Endothelial cell (in vitro differentiated cells): ENCODE results near the gene BICDL2. TPM values are rescaled to one million over a fixed set of nuclear protein-coding genes. Genes with fewer than 3 reads are reported as not detected.

Source experiments
- DNase-seq: peaks from one replicate; pipeline ENCODE4 v3.0.0; 2021; ENCODE audit warnings: low spot score
- H3K27ac Mint-ChIP-seq: one replicate; pipeline ENCODE4 v1.8.0; 2021; ENCODE audit warnings: mixed read lengths, inconsistent platforms; ENCODE audit not compliant: unreplicated experiment
- H3K27me3 Mint-ChIP-seq: one replicate; pipeline ENCODE4 v1.8.0; 2021; ENCODE audit warnings: mild to moderate bottlenecking, moderate library complexity, mixed read lengths, inconsistent platforms; ENCODE audit not compliant: unreplicated experiment
- H3K36me3 Mint-ChIP-seq: one replicate; pipeline ENCODE4 v1.8.0; 2021; ENCODE audit warnings: mild to moderate bottlenecking, low read depth, mixed read lengths, inconsistent platforms; ENCODE audit not compliant: unreplicated experiment
- H3K4me1 Mint-ChIP-seq: one replicate; pipeline ENCODE4 v1.8.0; 2021; ENCODE audit warnings: mild to moderate bottlenecking, mixed read lengths, inconsistent platforms; ENCODE audit not compliant: unreplicated experiment
- H3K4me3 Mint-ChIP-seq: one replicate; pipeline ENCODE4 v1.8.0; 2021; ENCODE audit warnings: mild to moderate bottlenecking, mixed read lengths, inconsistent platforms; ENCODE audit not compliant: unreplicated experiment
- H3K9me3 Mint-ChIP-seq: one replicate; pipeline ENCODE4 v1.8.0; 2021; ENCODE audit warnings: mixed read lengths, inconsistent platforms; ENCODE audit not compliant: unreplicated experiment
- total RNA-seq: library from RNA; stranded (reverse); fragmentation: NEBNext Ultra II Directional; extraction: Animal tissue kit (Norgen Biotek cat#: 25700); gene quantifications from one replicate; pipeline ENCODE4 v1.2.1, GENCODE V29; 2021; ENCODE audit not compliant: unreplicated experiment
- TF ChIP-seq, protein P1 (sequence below): fragments of 200-600 bp; sonication (generic); IDR thresholded peaks from one replicate; pipeline ENCODE4 v1.5.0; 2021; ENCODE audit warnings: antibody characterized with exemption; ENCODE audit not compliant: unreplicated experiment

Gene BICDL2
- total RNA-seq, 1 donor from 2014 or later: 0.13 TPM

DNA sequence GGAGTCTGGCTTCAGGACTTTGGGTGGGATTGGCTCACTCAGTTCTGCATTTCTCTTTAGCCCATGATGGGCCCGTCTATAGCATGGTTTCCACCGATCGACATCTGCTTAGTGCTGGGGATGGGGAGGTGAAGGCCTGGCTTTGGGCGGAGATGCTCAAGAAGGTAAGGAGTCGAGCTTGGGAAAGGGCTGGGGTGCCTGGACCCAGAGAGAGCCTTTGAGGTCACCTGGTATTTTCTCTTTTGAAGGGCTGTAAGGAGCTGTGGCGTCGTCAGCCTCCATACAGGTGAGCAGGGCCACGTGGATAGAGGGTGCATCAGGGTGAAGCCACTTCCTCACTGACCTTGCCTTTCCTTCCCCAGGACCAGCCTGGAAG is 10.8 kb downstream of the BICDL2 start:
- no peak overlapping the region for H3K27ac Mint-ChIP-seq
- H3K36me3 Mint-ChIP-seq: peaks cover 6% of the 10 kb centered on the region
- no peaks in the 10 kb centered on the region for H3K9me3 Mint-ChIP-seq
- no peak overlapping the region for H3K4me3 Mint-ChIP-seq
- peaks cover 22% of the 10 kb centered on the region for H3K4me1 Mint-ChIP-seq
- TF ChIP-seq, protein P1, sequence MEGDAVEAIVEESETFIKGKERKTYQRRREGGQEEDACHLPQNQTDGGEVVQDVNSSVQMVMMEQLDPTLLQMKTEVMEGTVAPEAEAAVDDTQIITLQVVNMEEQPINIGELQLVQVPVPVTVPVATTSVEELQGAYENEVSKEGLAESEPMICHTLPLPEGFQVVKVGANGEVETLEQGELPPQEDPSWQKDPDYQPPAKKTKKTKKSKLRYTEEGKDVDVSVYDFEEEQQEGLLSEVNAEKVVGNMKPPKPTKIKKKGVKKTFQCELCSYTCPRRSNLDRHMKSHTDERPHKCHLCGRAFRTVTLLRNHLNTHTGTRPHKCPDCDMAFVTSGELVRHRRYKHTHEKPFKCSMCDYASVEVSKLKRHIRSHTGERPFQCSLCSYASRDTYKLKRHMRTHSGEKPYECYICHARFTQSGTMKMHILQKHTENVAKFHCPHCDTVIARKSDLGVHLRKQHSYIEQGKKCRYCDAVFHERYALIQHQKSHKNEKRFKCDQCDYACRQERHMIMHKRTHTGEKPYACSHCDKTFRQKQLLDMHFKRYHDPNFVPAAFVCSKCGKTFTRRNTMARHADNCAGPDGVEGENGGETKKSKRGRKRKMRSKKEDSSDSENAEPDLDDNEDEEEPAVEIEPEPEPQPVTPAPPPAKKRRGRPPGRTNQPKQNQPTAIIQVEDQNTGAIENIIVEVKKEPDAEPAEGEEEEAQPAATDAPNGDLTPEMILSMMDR: no peak
- no peak for DNase-seq
- peaks cover 23% of the 10 kb centered on the region for H3K27me3 Mint-ChIP-seq

GRCh38 chr16:3025032-3026002 is 11.4 kb downstream of the BICDL2 start:
- no peaks in the 10 kb centered on the region for H3K9me3 Mint-ChIP-seq
- H3K36me3 Mint-ChIP-seq: peaks cover 6% of the 10 kb centered on the region
- H3K27ac Mint-ChIP-seq: no peak overlapping the region
- peaks cover 22% of the 10 kb centered on the region for H3K27me3 Mint-ChIP-seq
- peak overlapping the region; percentile 15 for H3K4me3 Mint-ChIP-seq
- TF ChIP-seq, protein P1: no peak
- DNase-seq: no peak
- H3K4me1 Mint-ChIP-seq: peaks cover 22% of the 10 kb centered on the region

GRCh38 chr16:3023669-3024478 is 12.9 kb downstream of the BICDL2 start, which contains the start of the genes HCFC1R1 and THOC6:
Gene HCFC1R1, minus strand, starts transcription at chr16:3023942. Its CDS starts 1 bp downstream, at chr16:3023941.
Gene THOC6, plus strand, starts transcription at chr16:3024035. Its CDS starts 292 bp downstream, at chr16:3024327.
- Mint-ChIP-seq H3K27ac (peak within 1 kb of the TSS; percentile 88), H3K36me3 (peaks cover 6% of the 10 kb centered on the region), H3K27me3 (peaks cover 23% of the 10 kb centered on the region), H3K4me3 (peak within 1 kb of the TSS; percentile 91), H3K9me3 (no peaks in the 10 kb centered on the region), H3K4me1 (peaks cover 24% of the 10 kb centered on the region)
- TF ChIP-seq, protein P1: no peak
- peak; percentile 92 for DNase-seq

DNA sequence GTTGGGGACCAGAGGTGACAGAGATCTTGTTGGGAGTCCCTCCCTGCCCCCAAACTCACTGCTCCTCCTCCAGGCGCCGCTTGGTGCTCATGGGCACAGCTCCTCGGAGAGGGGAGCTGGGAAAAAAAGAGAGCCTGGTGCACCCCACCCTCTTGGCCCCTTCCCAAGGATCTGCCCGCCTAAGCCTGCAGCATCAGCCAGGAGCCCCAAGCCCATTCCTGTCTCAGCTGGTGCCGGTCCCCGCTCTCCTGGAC is 13.4 kb downstream of the BICDL2 start:
- H3K9me3 Mint-ChIP-seq: no peaks in the 10 kb centered on the region
- DNase-seq: no peak
- peak overlapping the region; percentile 91 for H3K4me3 Mint-ChIP-seq
- H3K4me1 Mint-ChIP-seq: peaks cover 24% of the 10 kb centered on the region
- TF ChIP-seq, protein P1: no peak
- H3K36me3 Mint-ChIP-seq: peaks cover 6% of the 10 kb centered on the region
- no peak overlapping the region for H3K27ac Mint-ChIP-seq
- peaks cover 23% of the 10 kb centered on the region for H3K27me3 Mint-ChIP-seq
